Motor neuron (in vitro differentiated cells): ENCODE measurements around the gene LCT. TPM values are rescaled to one million over a fixed set of nuclear protein-coding genes. Genes with fewer than 3 reads are reported as not detected.
A peak's percentile ranks its signal among the peaks of the same experiment; 100 is the strongest.
"Not testable (repeated sequence)": the region's sequence is repeated elsewhere in the genome, so short reads cannot be mapped to it uniquely, and the experiment has no call there.

Experiments used
- ATAC-seq, 8 experiments: fragments of 200-7000 bp; cut with Tn5 transposase; replicated peaks in 6 of 8; 2 replicates each; pipeline ENCODE4 v1.8.0; 2021; ENCODE audit warnings: mild to moderate bottlenecking in 8 of 8, moderate library complexity in 8 of 8
- H3K27ac ChIP-seq, 2 donors: fragments of 250-450 bp; sonication (Bioruptor Pico); 2 replicates each; pipeline ENCODE4 v1.9.0; 2021; ENCODE audit warnings: antibody characterized with exemption in 2 of 2, mild to moderate bottlenecking in 2 of 2, moderate library complexity in 1 of 2
- H3K4me1 ChIP-seq, 2 donors: fragments of 250-450 bp; sonication (Bioruptor Pico); replicated peaks in 1 of 2; 2 replicates each; pipeline ENCODE4 v1.6.1; 2021; ENCODE audit warnings: antibody characterized with exemption in 2 of 2, mild to moderate bottlenecking in 2 of 2, moderate library complexity in 1 of 2
- H3K4me3 ChIP-seq, 5 donors: fragments of 250-450 bp; sonication (Bioruptor Pico); 2 replicates each; pipeline ENCODE4 v1.9.0; 2021; ENCODE audit warnings: antibody characterized with exemption in 5 of 5, mild to moderate bottlenecking in 5 of 5, moderate library complexity in 4 of 5
- WGBS, 10 experiments: fragments of 450-650 bp; shearing (Covaris generic); methylation state at CpG; one replicate each; pipeline ENCODE4 v1.0.0; 2022; 5-methylcytosine and 5-hydroxymethylcytosine counted together
- in situ Hi-C, 9 experiments: fragments of 400-800 bp; cut with MboI; loops; one replicate each; pipeline ENCODE4 v1.15.0; 2021; ENCODE audit warnings: low sequenced_read_pairs in 9 of 9, low pct_unique_long_range_greater_than_20kb in 2 of 9; ENCODE audit not compliant: unreplicated experiment in 9 of 9
- total RNA-seq, 8 experiments: library from RNA; unstranded; fragments of 300-600 nt; gene quantifications; 2 replicates each; pipeline versions ENCODE4 v1.2.3 to v1.2.4, GENCODE V29; 2022

The LCT gene
- total RNA-seq, 8 experiments from 2014 or later, result 0.09 to 0.31 (median 0.17) TPM

- H3K4me3 ChIP-seq, result no peak overlapping the region
- in situ Hi-C loops, result no loop called here
- H3K27ac ChIP-seq, result no peak overlapping the region
- peaks cover 5% of the 10 kb centered on the region in 2 donors for H3K4me1 ChIP-seq
- WGBS, 10 experiments, result 67 to 100% (median 81%) methylated on average over 1 to 4 of the region's 6 CpGs; no CpG with 5 or more reads in 3 of the 10 experiments
- peak in 2 of 8 experiments; percentile 56 to 77 for ATAC-seq
These were observed 10.4 kb downstream of the LCT start for GRCh38 chr2:135826544-135826943.

- in situ Hi-C loops, result no loop called here
- 29 to 90% (median 81%) methylated on average over 2 to 4 of the region's 11 CpGs; no CpG with 5 or more reads in 4 of the 10 experiments for WGBS, 10 experiments
- Histone ChIP-seq H3K4me3 (no peak overlapping the region), H3K4me1 (peaks cover 5% of the 10 kb centered on the region in 2 donors), H3K27ac (no peak overlapping the region)
- peak in 3 of 8 experiments; percentile 90 to 94 (median 92) for ATAC-seq
These were observed 11.3 kb downstream of the LCT start for GRCh38 chr2:135825550-135826176.

- in situ Hi-C loops, result no loop called here
- ATAC-seq, result no peak
- Histone ChIP-seq H3K4me3 (no peak overlapping the region), H3K27ac (no peak overlapping the region), H3K4me1 (peaks cover 5% of the 10 kb centered on the region in 2 donors)
- 34 to 100% (median 77%) methylated on average over 1 to 7 of the region's 9 CpGs; no CpG with 5 or more reads in 2 of the 10 experiments for WGBS, 10 experiments
These were observed 11.9 kb downstream of the LCT start for GRCh38 chr2:135825131-135825530.

GRCh38 chr2:135822855-135823254 lies 14.1 kb downstream of the LCT start:
- in situ Hi-C loops, result no loop called here
- Histone ChIP-seq H3K4me3 (no peak overlapping the region), H3K27ac (no peak overlapping the region), H3K4me1 (peaks cover 0 to 5% of the 10 kb centered on the region in 2 donors)
- WGBS, 10 experiments, result 75 to 100% (median 92%) methylated on average over 1 of the region's 1 CpG; no CpG with 5 or more reads in 4 of the 10 experiments
- no peak for ATAC-seq

DNA sequence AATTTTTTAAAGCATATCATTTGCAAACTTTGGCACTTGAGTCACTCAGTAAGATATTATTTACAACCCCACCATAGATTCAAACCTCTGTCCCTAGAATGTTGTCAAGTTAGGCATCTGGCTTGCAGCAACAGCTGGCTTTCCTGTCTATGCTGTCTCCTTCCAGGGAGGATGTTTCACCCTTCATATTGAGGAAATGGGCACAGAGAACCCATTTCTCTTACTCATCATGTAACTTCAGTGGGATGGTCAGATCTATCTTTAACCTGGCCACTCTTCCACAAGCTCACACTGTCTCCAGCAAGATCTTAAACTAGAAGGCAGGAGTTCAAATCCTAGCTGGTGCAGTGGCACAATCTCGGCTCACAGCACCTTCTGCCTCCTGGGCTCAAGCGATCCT lies 15.8 kb downstream of the LCT start:
- in situ Hi-C loops, result no loop called here
- Histone ChIP-seq H3K4me3 (no peak overlapping the region), H3K4me1 (no peaks in the 10 kb centered on the region), H3K27ac (no peak overlapping the region)
- ATAC-seq, result no peak
- WGBS, 10 experiments, result 57 to 100% (median 80%) methylated on average over 1 to 2 of the region's 2 CpGs; no CpG with 5 or more reads in 7 of the 10 experiments

- 34 to 100% (median 61%) methylated on average over 1 to 8 of the region's 9 CpGs; no CpG with 5 or more reads in 1 of the 10 experiments for WGBS, 10 experiments
- in situ Hi-C loops, result no loop called here
These were observed 16.9 kb downstream of the LCT start for GRCh38 chr2:135820003-135820618.

DNA sequence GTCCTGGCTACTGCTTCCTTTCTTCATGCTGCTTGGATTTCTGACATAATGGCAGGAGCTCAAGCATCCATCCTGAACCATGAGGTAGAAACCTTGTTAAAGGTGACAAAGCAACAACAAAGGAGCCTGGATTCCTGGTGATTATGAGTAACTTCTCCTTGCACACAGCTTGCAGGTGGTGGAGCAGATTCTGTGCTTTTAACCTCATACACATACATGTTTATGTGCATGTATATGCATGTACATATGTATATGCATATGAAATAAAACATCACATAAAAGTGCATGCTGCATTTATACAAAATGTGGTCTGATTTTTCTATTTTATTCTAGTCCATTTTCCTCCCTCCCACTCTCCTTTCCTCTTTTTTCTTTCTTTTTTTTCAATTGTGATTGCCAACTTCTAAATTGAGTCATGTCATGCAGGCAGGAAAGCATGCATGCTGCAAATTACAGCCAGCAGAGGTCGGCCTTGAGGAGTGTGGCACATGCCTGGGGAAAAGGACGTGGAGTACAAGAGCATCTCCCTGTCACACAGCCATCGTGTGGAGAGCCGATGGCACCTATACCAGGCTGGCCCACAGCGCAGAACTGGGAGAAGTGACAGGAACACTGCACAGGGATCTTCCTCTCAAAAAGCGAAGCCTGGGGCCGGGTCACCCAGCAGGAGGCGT lies 17.9 kb downstream of the LCT start:
- 0 to 76% (median 58%) methylated on average over 1 to 3 of the region's 8 CpGs; no CpG with 5 or more reads in 2 of the 10 experiments for WGBS, 10 experiments
- Histone ChIP-seq H3K27ac (no peak overlapping the region), H3K4me3 (no peak overlapping the region), H3K4me1 (no peaks in the 10 kb centered on the region)
- ATAC-seq, result peak in 3 of 8 experiments; percentile 70 to 91 (median 74)
- in situ Hi-C loops, result no loop called here

More at GRCh38 chr2:135820003-135820618, 16.9 kb downstream of the LCT start:
- ATAC-seq, result no peak
- H3K4me1 ChIP-seq, result no peaks in the 10 kb centered on the region
- H3K27ac ChIP-seq, result no peak overlapping the region
- H3K4me3 ChIP-seq, result no peak overlapping the region

DNA sequence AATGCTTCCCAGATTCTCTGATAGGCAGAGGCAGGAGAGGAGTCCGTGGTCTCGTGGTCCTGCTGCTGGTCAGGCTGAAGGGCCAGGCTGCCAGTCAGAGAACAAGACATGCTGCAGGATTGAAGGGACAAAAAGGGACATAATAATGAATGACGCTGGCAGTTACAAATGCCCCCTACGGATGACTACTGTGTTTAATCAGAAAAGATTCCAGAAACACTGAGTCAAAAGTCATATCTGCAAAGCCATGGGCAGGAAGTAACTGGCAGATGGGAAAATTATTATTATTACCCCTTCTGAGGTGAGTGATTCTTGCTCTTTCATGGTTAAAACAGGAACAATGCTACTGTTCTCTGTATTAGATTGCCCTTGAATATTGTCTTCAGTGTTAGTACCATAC lies 19.0 kb downstream of the LCT start:
- H3K4me3 ChIP-seq, result no peak overlapping the region
- no peaks in the 10 kb centered on the region for H3K4me1 ChIP-seq
- 63 to 100% (median 71%) methylated on average over 1 to 4 of the region's 4 CpGs; no CpG with 5 or more reads in 3 of the 10 experiments for WGBS, 10 experiments
- in situ Hi-C loops, result no loop called here
- no peak for ATAC-seq
- no peak overlapping the region for H3K27ac ChIP-seq

DNA sequence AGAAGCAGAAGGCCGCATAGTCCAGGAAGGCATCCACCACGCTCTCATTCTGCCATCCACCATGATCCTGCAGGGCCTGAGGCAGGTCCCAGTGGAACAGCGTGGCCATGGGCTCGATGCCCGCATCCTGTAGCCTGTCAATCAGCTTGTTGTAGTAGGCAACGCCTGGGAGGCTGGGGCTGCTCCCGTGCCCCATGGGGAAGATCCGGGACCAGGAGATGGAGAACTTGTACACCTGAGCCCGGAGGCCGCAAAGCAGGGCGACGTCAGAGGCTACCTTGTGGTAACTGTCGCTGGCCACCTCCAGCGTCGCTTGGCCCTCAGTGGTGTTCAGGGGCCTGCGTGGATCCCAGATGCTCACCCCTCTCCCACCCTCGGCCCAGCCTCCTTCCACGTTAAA lies 19.5 kb downstream of the LCT start:
- Histone ChIP-seq H3K4me3 (no peak overlapping the region), H3K4me1 (no peaks in the 10 kb centered on the region), H3K27ac (no peak overlapping the region)
- ATAC-seq, result no peak
- in situ Hi-C loops, result no loop called here
- 62 to 90% methylated on average over 2 to 4 of the region's 18 CpGs; no CpG with 5 or more reads in 8 of the 10 experiments for WGBS, 10 experiments

DNA sequence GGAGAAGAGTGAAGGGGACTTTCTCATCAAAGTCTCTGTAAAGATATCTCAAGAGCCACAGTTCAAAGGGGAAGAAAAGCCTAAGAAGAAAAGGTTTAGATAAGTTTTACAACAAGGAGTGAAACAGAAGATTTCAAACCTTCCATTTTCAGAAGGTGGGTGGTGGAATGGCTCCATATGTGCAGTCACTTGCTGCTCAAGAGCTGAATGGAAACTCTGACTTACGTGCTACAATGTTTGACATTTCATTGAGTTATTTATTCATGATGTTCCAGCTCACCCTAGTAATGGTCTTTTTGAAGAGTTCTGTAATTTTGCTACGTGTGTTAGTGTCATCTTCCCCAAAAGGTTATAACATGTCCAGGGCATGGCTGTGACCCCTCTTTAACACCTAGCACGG lies 21.7 kb downstream of the LCT start:
- Histone ChIP-seq H3K4me1 (no peaks in the 10 kb centered on the region), H3K27ac (no peak overlapping the region), H3K4me3 (no peak overlapping the region)
- no peak for ATAC-seq
- WGBS, 10 experiments, result 58 to 91% (median 86%) methylated on average over 3 of the region's 3 CpGs; no CpG with 5 or more reads in 3 of the 10 experiments
- in situ Hi-C loops, result no loop called here

DNA sequence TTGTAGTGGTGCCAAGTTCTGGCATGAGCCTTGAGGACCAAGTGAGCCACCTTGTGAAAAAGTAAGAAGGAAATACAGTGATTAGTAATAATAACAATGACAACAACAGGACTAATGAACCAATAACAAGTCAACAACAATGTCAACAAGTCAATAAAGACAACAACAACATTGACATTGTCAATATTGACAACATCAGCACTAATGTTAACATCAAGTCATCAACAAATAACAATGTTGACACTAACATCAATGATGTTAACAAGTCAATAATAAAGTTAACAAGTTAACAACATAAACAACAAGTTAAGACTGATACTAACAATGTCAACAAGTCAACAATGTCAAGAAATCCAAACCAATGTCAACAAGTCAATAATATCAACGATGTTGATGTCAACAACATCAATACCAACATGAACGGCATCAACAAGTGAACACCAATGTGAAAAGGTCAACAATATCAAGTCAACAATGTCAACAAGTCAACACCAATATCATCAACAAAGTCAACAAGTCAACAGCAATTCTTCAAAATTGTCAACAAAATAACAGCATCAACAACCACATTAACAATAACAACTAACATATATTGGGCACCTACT lies 24.0 kb downstream of the LCT start:
- H3K27ac ChIP-seq, result no peak overlapping the region
- no peaks in the 10 kb centered on the region for H3K4me1 ChIP-seq
- ATAC-seq, result no peak
- 0 to 100% (median 59%) methylated on average over 1 to 2 of the region's 2 CpGs; no CpG with 5 or more reads in 2 of the 10 experiments for WGBS, 10 experiments
- no peak overlapping the region for H3K4me3 ChIP-seq
- in situ Hi-C loops, result no loop called here

DNA sequence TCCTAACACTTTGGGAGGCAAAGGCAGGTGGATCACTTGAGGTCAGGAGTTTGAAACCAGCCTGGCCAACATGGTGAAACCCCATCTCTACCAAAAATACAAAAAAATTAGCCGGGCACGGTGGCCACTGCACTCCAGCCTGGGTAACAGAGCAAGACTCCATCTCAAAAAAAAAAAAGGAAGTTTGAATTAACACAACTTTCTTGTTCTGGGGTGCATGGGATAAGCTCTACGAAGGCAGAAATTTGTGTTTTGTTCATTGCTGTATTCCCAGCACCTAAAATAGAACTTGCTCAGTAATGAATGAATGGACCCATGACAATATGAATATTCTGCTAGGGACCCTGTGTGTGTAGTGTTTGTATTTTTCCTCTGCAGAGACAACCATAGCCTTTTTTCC lies 29.1 kb downstream of the LCT start:
- 71 to 100% (median 79%) methylated on average over 1 to 3 of the region's 3 CpGs; no CpG with 5 or more reads in 2 of the 10 experiments for WGBS, 10 experiments
- in situ Hi-C loops, H3K4me3 ChIP-seq, H3K27ac ChIP-seq, H3K4me1 ChIP-seq, ATAC-seq: not testable (repeated sequence)

DNA sequence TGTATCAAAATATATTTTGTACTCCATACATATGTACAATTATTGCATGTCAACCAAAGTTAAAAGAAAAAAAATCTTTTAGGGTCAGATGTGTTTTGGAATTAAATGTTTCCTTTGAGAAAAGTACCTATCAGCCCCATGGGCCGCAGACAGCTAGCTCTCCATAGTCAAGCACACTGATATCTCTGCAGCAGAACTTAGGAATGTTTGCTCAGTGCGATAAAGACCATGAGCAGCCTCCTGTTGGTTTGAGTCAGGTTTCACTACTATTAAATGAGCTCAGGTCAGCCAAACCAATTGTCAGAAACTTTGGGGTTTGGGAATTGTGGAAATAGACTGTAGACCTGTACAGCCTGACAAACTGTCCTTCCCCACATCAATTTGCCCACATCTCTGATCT lies 33.7 kb downstream of the LCT start:
- Histone ChIP-seq H3K4me3 (no peak overlapping the region), H3K4me1 (no peaks in the 10 kb centered on the region), H3K27ac (no peak overlapping the region)
- no peak for ATAC-seq
- in situ Hi-C loops, result no loop called here
- WGBS, 10 experiments, result 50 to 100% (median 100%) methylated on average over 1 to 2 of the region's 2 CpGs; no CpG with 5 or more reads in 5 of the 10 experiments
